Muscle layer of duodenum (tissue), 2 donors: ENCODE measurements around the gene SORCS2.

Source experiments
- H3K27ac ChIP-seq: one replicate; pipeline ENCODE4 v1.7.0; 2013; ENCODE audit warnings: mild to moderate bottlenecking, low read length
- H3K27me3 ChIP-seq: one replicate; pipeline ENCODE4 v1.7.0; 2013; ENCODE audit warnings: low read depth, mild to moderate bottlenecking, control low read depth, low read length
- H3K36me3 ChIP-seq, 2 donors: one replicate each; pipeline ENCODE4 v1.7.0; 2013; ENCODE audit warnings: low read length in 2 of 2, control low read depth in 1 of 2, mild to moderate bottlenecking in 1 of 2; ENCODE audit not compliant: insufficient read depth in 2 of 2, control insufficient read depth in 1 of 2
- H3K4me1 ChIP-seq, 2 donors: one replicate each; pipeline ENCODE4 v1.7.0; 2013; ENCODE audit warnings: low read length in 2 of 2, mild to moderate bottlenecking in 2 of 2, control low read depth in 1 of 2, moderate library complexity in 1 of 2; ENCODE audit not compliant: insufficient read depth in 2 of 2, control insufficient read depth in 1 of 2
- H3K4me3 ChIP-seq, 2 donors: one replicate each; pipeline ENCODE4 v1.7.0; 2013; ENCODE audit warnings: low read length in 2 of 2, low read depth in 1 of 2, mild to moderate bottlenecking in 1 of 2
- H3K9me3 ChIP-seq, 2 donors: one replicate each; pipeline ENCODE4 v1.7.0; 2013; ENCODE audit warnings: low read length in 2 of 2, control low read depth in 1 of 2, mild to moderate bottlenecking in 1 of 2; ENCODE audit not compliant: control insufficient read depth in 1 of 2
- donor health status: healthy.

Gene SORCS2

GRCh38 chr4:7647600-7648543 lies 455.5 kb downstream of the SORCS2 start:
- no peaks in the 10 kb centered on the region for H3K36me3 ChIP-seq
- peaks cover 0 to 4% of the 10 kb centered on the region in 2 donors for H3K4me1 ChIP-seq
- H3K27me3 ChIP-seq, result no peaks in the 10 kb centered on the region
- no peak overlapping the region for H3K4me3 ChIP-seq
- H3K9me3 ChIP-seq, result peaks cover 0 to 9% of the 10 kb centered on the region in 2 donors
- H3K27ac ChIP-seq, result no peak overlapping the region

- no peaks in the 10 kb centered on the region for H3K36me3 ChIP-seq
- H3K27ac ChIP-seq, result no peak overlapping the region
- H3K4me1 ChIP-seq, result peaks cover 0 to 4% of the 10 kb centered on the region in 2 donors
- peaks cover 0 to 9% of the 10 kb centered on the region in 2 donors for H3K9me3 ChIP-seq
- no peaks in the 10 kb centered on the region for H3K27me3 ChIP-seq
- H3K4me3 ChIP-seq, result no peak overlapping the region
These were observed 456.4 kb downstream of the SORCS2 start for GRCh38 chr4:7648544-7649395.

GRCh38 chr4:7649411-7649740 lies 457.0 kb downstream of the SORCS2 start:
- Histone ChIP-seq H3K27me3 (no peaks in the 10 kb centered on the region), H3K27ac (no peak overlapping the region), H3K4me1 (peaks cover 0 to 4% of the 10 kb centered on the region in 2 donors), H3K9me3 (peaks cover 0 to 5% of the 10 kb centered on the region in 2 donors), H3K4me3 (no peak overlapping the region), H3K36me3 (no peaks in the 10 kb centered on the region)

GRCh38 chr4:7649741-7650531 lies 457.6 kb downstream of the SORCS2 start:
- peaks cover 0 to 4% of the 10 kb centered on the region in 2 donors for H3K4me1 ChIP-seq

GRCh38 chr4:7650606-7651385 lies 458.5 kb downstream of the SORCS2 start:
- Histone ChIP-seq H3K27me3 (no peaks in the 10 kb centered on the region), H3K4me1 (peaks cover 0 to 4% of the 10 kb centered on the region in 2 donors), H3K4me3 (no peak overlapping the region), H3K27ac (no peak overlapping the region), H3K36me3 (no peaks in the 10 kb centered on the region), H3K9me3 (no peaks in the 10 kb centered on the region)

More at GRCh38 chr4:7649741-7650531, 457.6 kb downstream of the SORCS2 start:
- no peaks in the 10 kb centered on the region for H3K9me3 ChIP-seq
- H3K36me3 ChIP-seq, result no peaks in the 10 kb centered on the region
- no peak overlapping the region for H3K4me3 ChIP-seq
- H3K27me3 ChIP-seq, result no peaks in the 10 kb centered on the region
- no peak overlapping the region for H3K27ac ChIP-seq

GRCh38 chr4:7651461-7651921 lies 459.2 kb downstream of the SORCS2 start:
- Histone ChIP-seq H3K27ac (no peak overlapping the region), H3K9me3 (no peaks in the 10 kb centered on the region), H3K4me3 (no peak overlapping the region), H3K27me3 (no peaks in the 10 kb centered on the region), H3K4me1 (peaks cover 0 to 4% of the 10 kb centered on the region in 2 donors), H3K36me3 (no peaks in the 10 kb centered on the region)

- Histone ChIP-seq H3K27me3 (no peaks in the 10 kb centered on the region), H3K4me1 (peaks cover 0 to 4% of the 10 kb centered on the region in 2 donors), H3K36me3 (no peaks in the 10 kb centered on the region), H3K9me3 (no peaks in the 10 kb centered on the region), H3K4me3 (no peak overlapping the region), H3K27ac (no peak overlapping the region)
These were observed 459.7 kb downstream of the SORCS2 start for GRCh38 chr4:7652006-7652405.

- H3K36me3 ChIP-seq, result no peaks in the 10 kb centered on the region
- no peaks in the 10 kb centered on the region for H3K9me3 ChIP-seq
- no peak overlapping the region for H3K27ac ChIP-seq
- no peaks in the 10 kb centered on the region for H3K27me3 ChIP-seq
- H3K4me3 ChIP-seq, result no peak overlapping the region
- peaks cover 0 to 4% of the 10 kb centered on the region in 2 donors for H3K4me1 ChIP-seq
These were observed 460.1 kb downstream of the SORCS2 start for GRCh38 chr4:7652451-7652881.

GRCh38 chr4:7652906-7653305 lies 460.6 kb downstream of the SORCS2 start:
- no peaks in the 10 kb centered on the region for H3K9me3 ChIP-seq
- H3K4me3 ChIP-seq, result no peak overlapping the region
- H3K27ac ChIP-seq, result no peak overlapping the region
- no peaks in the 10 kb centered on the region for H3K27me3 ChIP-seq
- peaks cover 0 to 4% of the 10 kb centered on the region in 2 donors for H3K4me1 ChIP-seq
- no peaks in the 10 kb centered on the region for H3K36me3 ChIP-seq
